ENCODE results near the gene ARFGEF3. TPM values are rescaled to one million over a fixed set of nuclear protein-coding genes. Genes with fewer than 3 reads are reported as not detected.

ARFGEF3 gene
- polyA plus RNA-seq, 12 donors = 0.36 to 4.2 (median 0.82) TPM; not detected in 1

GRCh38 chr6:138160329-138161087 lies 1.2 kb upstream of the ARFGEF3 start:
- no peak for DNase-seq

GRCh38 chr6:138161088-138161337 lies 726 bp upstream of the ARFGEF3 start:
- DNase-seq = no peak

DNA sequence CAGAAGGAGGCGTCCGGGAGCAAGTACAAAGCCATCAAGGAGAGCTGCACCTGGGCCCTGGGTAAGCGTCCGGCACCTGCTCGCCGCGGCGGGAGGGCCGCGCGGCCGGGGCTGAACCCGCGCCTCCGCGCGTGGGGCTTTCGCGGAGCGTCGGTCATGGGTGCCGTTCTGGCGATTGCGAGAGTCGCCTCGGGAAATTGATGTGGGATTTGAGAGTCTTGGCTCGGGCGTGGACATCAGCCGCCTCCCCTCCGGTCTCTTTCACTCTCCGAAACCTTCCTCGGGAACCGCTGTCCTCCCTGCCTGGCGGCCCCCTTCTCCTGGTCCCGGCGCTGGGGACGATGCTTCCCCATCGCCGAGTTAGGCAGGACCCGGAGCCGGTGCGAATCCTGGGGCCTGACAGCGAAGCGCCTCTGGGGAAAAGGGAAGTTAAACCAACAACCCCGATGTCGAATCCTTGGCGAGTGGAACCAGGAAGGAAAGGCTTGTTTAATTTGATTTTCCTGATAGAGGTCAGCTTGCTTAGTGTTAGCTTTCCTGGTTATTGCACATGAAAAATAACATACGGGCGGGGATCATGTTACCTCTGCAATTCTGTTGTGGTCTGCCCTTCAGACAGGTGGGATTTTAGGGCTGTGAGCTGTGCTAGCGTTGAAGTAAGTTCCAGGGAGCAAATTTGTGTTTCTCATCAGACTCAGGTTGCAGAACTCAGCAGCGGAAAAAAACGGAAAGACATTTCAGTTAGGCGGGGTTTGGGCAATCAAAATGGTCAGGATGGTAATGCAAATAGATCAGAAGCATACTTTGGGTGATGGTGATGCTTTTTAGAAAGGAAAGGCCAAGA lies 594 bp downstream of the ARFGEF3 start:
- no peak for DNase-seq

GRCh38 chr6:138162955-138163575 lies 1.3 kb downstream of the ARFGEF3 start:
- no peak for DNase-seq

DNA sequence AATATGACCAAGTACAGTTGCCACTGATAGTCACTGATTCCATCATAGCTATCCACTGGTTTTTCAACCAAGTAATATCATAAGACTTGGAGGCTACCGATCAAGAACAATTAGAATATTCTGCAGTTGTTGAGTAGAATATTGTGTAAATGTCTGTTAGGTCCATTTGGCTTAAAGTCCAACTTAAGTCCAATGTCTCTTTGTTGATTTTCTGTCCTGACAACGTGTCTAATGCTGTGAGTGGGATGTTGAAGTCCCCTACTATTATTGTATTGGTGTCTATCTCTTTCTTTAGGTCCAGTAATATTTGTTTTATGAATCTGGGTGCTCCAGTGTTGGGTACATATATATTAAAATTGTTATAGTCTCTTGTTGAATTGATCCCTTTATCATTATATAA lies 13.9 kb downstream of the ARFGEF3 start:
- DNase-seq = no peak

DNA sequence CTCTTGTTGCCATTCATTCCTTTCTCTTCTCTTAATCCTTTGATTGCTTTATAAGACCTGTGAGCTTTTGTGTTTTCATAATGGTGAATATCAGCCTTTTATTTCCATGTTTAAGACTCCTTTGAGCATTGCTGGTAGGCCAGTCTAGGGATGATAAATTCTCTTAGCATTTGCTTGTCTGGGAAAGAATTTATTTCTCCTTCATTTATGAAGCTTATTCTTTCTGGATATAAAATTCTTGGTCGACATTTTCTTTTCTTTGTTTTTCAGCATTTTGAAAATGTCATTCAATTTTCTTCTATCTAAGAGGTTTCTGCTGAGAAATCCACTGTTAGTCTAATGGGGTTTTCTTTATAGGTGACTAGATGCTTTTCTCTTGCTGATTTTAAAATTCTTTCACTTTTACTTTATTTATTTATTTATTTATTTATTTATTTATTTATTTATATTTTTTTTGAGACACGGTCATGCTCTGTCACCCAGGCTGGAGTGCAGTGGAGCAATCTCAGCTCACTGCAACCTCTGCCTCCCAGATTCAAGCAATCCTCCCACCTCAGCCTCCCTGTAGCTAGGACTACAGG lies 15.0 kb downstream of the ARFGEF3 start:
- DNase-seq = no peak

GRCh38 chr6:138182939-138183789 lies 21.4 kb downstream of the ARFGEF3 start:
- DNase-seq = no peak

- no peak for DNase-seq
Measured at GRCh38 chr6:138183790-138184134, 22.0 kb downstream of the ARFGEF3 start.

DNA sequence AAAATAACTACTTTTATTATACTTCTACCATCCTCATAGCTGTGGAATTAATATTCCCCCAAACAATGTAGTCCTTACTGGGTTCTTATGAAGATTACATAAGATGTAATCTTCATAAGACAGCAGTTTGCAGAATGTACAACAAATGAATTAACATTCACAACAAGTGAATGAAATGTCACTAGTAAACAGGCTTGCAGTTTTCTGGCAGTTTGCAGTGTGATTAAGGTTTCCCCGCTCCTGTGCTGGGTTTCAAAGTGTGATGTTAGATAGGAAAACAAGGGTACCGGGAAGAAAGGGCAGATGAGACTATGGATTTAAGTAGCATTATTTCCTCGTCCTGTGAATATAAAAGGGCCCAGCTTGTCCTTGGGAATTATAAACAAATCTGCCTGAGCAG lies 22.5 kb downstream of the ARFGEF3 start:
- no peak for DNase-seq

DNA sequence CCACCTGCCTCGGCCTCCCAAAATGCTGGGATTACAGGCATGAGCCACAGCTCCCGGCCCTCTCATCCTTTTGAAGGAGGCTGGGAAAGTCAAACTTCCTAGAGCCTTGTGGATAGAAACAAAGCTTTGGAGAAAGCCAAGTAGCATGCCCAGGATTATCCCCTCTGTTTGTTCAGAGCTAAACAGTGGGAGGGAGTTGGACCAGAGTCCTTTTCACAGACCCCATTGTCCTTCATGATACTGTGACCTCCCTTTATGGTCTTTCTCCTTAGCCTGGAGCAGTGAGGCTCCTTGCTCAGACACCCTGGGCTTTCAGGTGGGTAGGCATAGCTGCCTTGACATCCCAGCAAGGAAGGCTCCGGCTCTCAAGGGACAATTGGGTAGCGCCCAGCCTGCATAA lies 25.4 kb downstream of the ARFGEF3 start:
- DNase-seq = no peak

DNA sequence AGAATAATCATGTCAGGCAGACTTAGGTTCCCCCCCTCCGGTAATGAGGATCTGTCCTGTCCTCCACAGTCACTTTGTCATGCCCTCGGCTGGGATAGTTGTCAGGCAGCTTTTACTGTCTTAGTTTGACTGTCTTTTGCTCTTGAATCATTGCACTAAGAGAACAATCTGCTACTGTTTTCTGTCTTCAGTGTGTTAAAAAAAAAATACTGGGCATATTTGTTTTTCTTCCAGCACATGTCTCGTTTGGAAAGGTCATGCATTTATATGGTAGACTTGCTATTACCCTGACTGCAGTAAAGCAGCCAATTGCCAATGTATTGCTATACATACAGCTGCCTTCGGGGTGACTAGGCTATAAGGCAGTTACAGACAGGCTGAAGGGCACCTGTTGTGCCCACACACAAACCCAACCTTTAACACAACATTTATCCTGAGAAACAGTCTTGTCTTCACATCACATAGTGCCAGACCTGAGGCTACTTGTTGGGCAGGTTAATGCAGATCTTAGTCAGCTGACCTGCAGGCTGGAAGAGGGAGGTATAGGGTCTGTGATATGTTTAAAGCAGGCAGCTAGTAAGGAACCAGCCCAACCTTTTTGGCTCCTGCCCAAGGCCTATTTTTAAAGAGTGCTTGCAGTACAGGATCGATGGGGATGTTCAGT lies 26.7 kb downstream of the ARFGEF3 start:
- DNase-seq = no peak

GRCh38 chr6:138194287-138194686 lies 32.5 kb downstream of the ARFGEF3 start:
- no peak for DNase-seq

DNA sequence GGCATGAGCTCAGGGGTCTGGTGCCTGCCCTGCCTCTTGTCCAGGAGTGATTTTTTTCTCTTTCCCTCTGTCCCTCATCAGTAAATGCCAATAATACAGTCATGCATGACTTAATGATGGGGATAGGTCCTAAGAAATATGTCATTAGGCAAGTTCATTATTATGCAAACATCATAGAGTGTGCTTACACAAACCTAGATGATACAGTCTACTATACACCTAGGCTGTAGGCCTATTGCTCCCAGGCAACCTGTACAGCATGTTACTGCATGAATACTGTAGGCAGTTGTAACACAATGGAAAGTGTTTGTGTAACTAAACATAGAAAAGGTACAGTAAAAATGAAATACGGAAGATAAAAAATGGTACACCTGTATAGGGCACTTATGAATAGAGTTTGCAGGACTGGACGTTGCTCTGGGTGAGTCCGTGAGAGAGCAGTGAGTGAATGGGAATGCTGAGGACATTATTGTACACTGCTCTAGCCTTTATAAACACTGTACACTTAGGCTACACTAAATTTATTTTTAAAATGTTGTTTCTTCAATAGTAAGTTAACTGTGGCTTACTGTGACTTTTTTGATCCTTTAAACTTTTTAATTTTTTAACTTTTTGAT lies 34.5 kb downstream of the ARFGEF3 start:
- DNase-seq = no peak

DNA sequence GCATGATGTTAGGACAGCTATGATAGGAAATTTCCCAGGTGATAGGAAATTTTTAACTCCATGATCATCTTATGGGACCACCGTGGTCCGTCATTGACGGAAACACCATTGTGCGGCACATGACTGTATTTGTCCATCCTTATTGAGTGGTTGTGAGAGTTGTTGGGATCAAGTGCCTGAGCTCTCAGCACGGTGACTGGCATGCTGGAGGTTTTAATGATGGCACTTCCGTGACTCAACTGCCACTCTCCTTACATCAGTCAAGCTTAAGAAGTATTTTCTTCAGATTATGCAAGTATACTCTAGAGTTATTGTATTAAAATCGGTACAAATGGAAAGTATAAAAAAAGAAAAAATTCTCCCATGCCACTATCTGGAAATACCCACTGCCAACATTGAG lies 35.8 kb downstream of the ARFGEF3 start:
- DNase-seq = no peak

DNA sequence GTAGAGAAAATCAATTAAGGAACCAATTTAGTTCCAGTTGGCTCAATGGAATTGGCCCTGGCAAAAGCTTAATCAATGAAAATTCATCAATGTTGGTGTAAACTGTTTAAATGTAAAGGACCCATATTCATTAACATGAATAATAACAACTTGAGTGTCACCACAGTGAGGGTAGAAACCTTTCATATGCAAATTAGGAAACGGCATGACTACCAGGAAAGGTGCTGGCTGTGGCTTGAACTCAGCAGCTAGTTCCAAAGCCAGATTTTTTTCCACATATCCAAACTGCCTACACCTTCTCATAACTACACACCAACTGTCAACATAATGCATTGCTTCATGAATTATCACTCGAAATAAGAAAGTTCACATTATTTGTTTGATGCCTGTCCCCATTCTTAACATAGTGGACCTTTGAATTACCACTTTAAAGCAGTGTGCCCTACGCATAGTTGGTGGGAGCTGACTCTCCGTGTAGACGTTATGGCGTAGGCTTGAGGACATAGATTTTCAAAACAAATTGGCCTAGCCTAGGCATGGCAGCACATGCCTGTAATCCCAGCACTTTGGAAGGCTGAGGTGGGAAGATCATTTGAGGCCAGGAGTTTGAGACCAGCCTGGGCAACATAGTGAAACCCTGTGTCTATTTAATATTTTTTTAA lies 36.8 kb downstream of the ARFGEF3 start:
- DNase-seq = no peak

GRCh38 chr6:138201836-138202235 lies 40.1 kb downstream of the ARFGEF3 start:
- no peak for DNase-seq

GRCh38 chr6:138203315-138203714 lies 41.6 kb downstream of the ARFGEF3 start:
- no peak for DNase-seq

- DNase-seq = no peak
Measured at GRCh38 chr6:138204303-138204702, 42.6 kb downstream of the ARFGEF3 start.

DNA sequence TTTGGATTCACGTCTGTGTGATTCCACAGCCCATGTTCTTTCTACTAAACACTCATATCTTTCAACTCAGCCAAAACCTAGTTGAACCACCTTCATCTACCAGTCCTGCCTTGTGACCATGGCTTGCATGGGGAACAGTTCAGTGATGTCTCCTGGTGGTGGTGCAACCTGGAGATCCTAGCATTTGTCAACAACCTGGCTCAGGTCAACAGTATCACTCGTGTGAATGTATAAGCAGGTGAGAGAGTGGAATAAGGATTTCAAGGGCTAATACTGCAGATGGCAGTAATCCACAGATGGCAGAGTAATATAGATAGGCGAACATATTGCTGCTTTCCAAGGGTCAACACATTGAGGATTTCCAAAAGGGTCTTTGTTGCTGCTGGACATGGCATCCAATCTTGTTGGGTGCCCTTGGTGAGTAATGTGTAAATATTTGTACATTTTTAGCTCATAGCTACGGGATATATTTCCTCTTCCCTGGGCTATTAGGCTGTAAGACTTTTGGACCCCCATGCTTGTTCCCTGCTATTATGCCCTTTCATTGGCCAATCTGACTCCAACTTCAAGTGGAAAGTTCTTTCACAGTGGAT lies 43.1 kb downstream of the ARFGEF3 start:
- DNase-seq = no peak
